NB4 (cell line): Measurements from ENCODE around the gene SPATA6L.

ENCODE experiments used
- MYC ChIP-seq: IDR thresholded peaks from 2 replicates; pipeline ENCODE4 v1.6.1; 2011; ENCODE audit warnings: low read depth, low read length
- TF ChIP-seq, protein P1 (sequence below): IDR thresholded peaks from one replicate; pipeline ENCODE4 v1.5.1; 2012; ENCODE audit warnings: low read depth, low read length

- TF ChIP-seq MYC, result no peak
- TF ChIP-seq, protein P1, sequence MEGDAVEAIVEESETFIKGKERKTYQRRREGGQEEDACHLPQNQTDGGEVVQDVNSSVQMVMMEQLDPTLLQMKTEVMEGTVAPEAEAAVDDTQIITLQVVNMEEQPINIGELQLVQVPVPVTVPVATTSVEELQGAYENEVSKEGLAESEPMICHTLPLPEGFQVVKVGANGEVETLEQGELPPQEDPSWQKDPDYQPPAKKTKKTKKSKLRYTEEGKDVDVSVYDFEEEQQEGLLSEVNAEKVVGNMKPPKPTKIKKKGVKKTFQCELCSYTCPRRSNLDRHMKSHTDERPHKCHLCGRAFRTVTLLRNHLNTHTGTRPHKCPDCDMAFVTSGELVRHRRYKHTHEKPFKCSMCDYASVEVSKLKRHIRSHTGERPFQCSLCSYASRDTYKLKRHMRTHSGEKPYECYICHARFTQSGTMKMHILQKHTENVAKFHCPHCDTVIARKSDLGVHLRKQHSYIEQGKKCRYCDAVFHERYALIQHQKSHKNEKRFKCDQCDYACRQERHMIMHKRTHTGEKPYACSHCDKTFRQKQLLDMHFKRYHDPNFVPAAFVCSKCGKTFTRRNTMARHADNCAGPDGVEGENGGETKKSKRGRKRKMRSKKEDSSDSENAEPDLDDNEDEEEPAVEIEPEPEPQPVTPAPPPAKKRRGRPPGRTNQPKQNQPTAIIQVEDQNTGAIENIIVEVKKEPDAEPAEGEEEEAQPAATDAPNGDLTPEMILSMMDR, result no peak
Observed at GRCh38 chr9:4713849-4714248, 47.6 kb upstream of the SPATA6L start.
